ENCODE measurements around the gene SIRPB2. TPM values are rescaled to one million over a fixed set of nuclear protein-coding genes. Genes with fewer than 3 reads are reported as not detected.

SIRPB2 gene
- total RNA-seq, 1 donor = not detected

DNA sequence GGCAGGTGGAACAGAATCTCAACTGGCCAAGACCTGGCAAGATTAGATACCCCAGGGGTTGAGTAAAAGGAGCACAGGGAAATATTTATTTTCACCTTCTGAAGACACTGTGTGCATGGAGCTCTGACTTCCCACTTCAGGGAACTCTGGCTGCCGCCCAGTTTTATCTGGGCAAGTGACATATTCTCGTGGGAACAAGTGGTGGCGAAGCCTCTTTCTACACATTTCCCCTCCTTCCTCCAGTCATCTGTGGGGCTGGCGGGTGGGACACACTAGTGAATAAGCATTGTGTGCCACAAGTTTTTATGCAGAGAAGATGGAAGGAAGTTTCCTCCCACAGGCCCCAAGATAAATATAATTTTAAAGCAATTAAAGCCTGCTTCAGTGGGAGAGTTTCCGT lies 48.1 kb downstream of the SIRPB2 start:
- no peak overlapping the region for H3K4me3 ChIP-seq (ENCODE audit: low read depth, low read length)
- DNase-seq (ENCODE audit: low read depth) = no peak
- TF ChIP-seq, protein P1, sequence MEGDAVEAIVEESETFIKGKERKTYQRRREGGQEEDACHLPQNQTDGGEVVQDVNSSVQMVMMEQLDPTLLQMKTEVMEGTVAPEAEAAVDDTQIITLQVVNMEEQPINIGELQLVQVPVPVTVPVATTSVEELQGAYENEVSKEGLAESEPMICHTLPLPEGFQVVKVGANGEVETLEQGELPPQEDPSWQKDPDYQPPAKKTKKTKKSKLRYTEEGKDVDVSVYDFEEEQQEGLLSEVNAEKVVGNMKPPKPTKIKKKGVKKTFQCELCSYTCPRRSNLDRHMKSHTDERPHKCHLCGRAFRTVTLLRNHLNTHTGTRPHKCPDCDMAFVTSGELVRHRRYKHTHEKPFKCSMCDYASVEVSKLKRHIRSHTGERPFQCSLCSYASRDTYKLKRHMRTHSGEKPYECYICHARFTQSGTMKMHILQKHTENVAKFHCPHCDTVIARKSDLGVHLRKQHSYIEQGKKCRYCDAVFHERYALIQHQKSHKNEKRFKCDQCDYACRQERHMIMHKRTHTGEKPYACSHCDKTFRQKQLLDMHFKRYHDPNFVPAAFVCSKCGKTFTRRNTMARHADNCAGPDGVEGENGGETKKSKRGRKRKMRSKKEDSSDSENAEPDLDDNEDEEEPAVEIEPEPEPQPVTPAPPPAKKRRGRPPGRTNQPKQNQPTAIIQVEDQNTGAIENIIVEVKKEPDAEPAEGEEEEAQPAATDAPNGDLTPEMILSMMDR (IDR thresholded peaks at IDR 0.05; ENCODE audit: insufficient read depth, low read length) = no peak

DNA sequence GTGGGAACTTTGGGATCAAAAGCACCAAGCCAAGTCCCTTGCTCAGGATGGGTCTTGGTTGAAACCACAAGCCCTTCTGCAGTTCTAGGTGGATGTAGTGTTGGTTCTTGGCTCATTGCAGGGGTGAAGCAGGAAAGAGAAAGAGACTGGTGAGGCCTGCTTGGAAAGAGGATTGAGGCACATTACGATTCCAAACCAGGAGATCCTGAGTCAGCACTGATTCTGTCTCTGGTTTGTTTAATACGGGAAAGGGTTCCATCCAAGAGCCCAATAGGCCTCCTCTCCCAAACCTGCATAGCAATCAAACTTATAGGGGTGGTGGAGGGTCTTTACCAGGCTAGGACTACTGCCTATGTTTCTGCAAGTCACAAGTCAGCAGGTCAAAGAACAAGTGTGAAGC lies 48.9 kb downstream of the SIRPB2 start:
- no peak for DNase-seq (ENCODE audit: low read depth)
- H3K4me3 ChIP-seq (ENCODE audit: low read depth, low read length) = no peak overlapping the region

DNA sequence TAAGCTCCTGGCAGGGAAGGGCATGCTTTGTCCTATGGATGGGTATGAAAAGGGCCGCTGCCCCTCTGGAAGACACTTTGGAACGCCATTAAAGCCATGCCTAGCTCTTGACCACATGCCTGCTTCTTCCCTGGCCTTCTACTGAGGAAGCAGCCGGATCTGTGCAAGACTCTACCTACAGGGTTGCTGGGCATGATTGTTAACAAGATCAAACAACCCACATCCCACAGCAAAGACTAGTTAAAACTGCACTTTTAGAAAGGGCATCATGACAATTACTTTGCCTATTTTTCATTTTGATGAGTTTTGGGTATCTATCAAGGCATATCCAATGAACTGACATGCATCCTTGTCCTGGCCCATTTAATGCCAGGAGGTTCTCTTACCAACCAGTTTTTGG lies 50.1 kb downstream of the SIRPB2 start:
- no peak for DNase-seq (ENCODE audit: low read depth)
- TF ChIP-seq, protein P1 (IDR thresholded peaks at IDR 0.05; ENCODE audit: insufficient read depth, low read length) = no peak
- no peak overlapping the region for H3K4me3 ChIP-seq (ENCODE audit: low read depth, low read length)

More for the DNA sequence above, 48.9 kb downstream of the SIRPB2 start:
- TF ChIP-seq, protein P1 (IDR thresholded peaks at IDR 0.05; ENCODE audit: insufficient read depth, low read length) = no peak

DNA sequence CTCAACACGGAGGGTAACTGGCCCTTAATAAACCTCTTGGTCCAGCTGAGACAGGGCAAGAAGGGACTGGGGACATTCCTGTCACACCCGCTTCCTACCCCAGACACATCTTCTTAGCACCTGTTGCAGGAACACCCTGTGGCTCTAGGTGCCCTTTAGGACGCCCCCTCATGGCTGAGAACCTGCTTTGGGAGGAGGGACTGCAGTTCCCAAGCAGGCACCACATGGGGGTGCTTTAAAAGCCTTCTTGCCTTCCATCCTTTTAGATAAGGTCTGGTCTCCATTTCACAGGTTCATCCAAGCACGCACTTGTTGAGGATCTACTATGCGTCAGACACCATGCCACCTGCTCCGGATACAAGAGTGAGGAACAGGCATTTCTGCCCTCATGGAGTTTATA lies 51.2 kb downstream of the SIRPB2 start:
- no peak overlapping the region for H3K4me3 ChIP-seq (ENCODE audit: low read depth, low read length)
- TF ChIP-seq, protein P1 (IDR thresholded peaks at IDR 0.05; ENCODE audit: insufficient read depth, low read length) = peak; percentile 32
- no peak for DNase-seq (ENCODE audit: low read depth)

DNA sequence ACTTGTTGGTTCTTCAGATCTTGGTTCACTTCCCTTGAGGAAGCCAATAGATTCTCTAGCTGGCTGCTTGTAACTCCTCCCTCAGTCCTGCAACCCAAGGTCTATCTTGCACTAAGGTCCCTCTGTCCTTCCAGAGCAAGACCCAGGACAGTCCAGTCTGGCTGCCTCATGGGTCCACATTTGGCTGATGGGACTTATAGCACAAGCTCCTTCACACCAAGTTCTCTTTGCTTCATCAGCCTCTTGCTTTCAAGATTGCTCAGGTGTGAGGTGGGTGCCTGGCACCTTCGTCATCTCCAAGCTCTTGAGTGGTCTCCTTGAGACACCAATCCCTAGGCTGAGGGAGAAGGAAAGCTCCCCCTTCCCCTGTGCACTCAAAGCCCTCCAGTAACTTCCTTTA lies 52.9 kb downstream of the SIRPB2 start:
- no peak for DNase-seq (ENCODE audit: low read depth)
- H3K4me3 ChIP-seq (ENCODE audit: low read depth, low read length) = no peak overlapping the region
- TF ChIP-seq, protein P1 (IDR thresholded peaks at IDR 0.05; ENCODE audit: insufficient read depth, low read length) = no peak

DNA sequence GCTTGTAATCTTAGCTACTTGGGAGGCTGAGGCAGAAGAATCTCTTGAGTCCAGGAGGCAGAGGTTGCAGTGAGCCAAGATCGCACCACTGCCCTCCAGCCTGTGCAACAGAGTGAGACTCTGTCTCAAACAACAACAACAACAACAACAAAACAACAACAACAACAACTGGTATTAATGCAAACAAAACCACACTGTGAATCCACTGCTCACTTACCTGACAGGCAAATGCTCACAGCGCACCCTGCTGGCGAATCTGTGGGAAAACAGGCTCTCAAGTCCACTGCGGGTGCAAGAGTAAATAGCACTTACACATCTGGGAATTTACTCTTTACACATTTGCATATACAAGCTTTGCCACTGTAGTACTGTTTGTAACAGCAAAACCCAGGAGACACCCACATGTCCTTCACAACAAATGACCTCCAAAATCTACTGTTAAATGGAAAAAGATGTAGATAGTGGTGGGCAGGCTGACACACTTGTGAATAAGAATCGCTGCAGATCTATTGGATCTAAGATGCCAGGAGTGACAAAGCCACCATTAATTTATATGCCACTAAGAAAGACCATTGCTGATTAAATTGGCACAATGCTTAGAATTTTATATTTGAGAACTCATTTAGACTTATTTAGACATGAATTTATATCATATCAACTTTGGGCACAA lies 53.9 kb downstream of the SIRPB2 start:
- H3K4me3 ChIP-seq (ENCODE audit: low read depth, low read length) = no peak overlapping the region
- DNase-seq (ENCODE audit: low read depth) = peak; percentile 84
- TF ChIP-seq, protein P1 (IDR thresholded peaks at IDR 0.05; ENCODE audit: insufficient read depth, low read length) = peak; percentile 88

DNA sequence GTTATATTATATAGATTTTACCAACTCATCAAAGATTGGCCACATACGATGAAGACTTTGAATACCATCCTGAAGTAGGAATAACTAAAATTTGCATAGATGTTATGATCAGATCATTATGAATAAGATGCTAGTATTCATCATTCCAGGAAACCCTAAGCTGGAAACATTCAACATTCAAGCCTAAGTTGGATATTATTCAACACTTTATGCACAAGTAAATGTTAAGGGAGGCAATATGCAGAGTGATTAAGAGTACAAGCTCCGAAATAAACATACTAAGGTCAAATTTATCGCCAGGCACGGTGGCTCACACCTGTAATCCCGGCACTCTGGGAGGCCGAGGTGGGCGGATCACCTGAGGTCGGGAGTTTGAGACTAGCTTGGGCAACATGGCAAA lies 55.0 kb downstream of the SIRPB2 start:
- no peak for DNase-seq (ENCODE audit: low read depth)
- TF ChIP-seq, protein P1 (IDR thresholded peaks at IDR 0.05; ENCODE audit: insufficient read depth, low read length) = no peak
- no peak overlapping the region for H3K4me3 ChIP-seq (ENCODE audit: low read depth, low read length)

Measured in fibroblast of the aortic adventitia (primary cell).